Ovary (tissue), 9 donors: Measurements from ENCODE around the gene ANKH. TPM values are rescaled to one million over a fixed set of nuclear protein-coding genes. Genes with fewer than 3 reads are reported as not detected.

ENCODE experiments used
- DNase-seq, 5 donors: peaks; one replicate each; pipeline ENCODE4 v3.0.0-alpha.2; 2019 to 2020
- H3K27ac ChIP-seq, 2 donors: fragments of 200-600 bp; one replicate each; pipeline versions ENCODE4 v1.5.1 to v1.8.0; 2019 to 2022
- H3K27me3 ChIP-seq: fragments of 200-600 bp; one replicate; pipeline ENCODE4 v1.8.0; 2022
- H3K36me3 ChIP-seq: fragments of 200-600 bp; sonication (generic); one replicate; pipeline ENCODE4 v1.5.1; 2019
- H3K4me1 ChIP-seq: one replicate; pipeline ENCODE4 v1.8.1; 2013; ENCODE audit warnings: mild to moderate bottlenecking, moderate library complexity; ENCODE audit not compliant: insufficient read depth
- H3K4me3 ChIP-seq: fragments of 200-600 bp; sonication (generic); one replicate; pipeline ENCODE4 v1.5.1; 2017
- H3K9me3 ChIP-seq, 2 donors: fragments of 200-600 bp in 1 of 2; sonication (generic) in 1 of 2; one replicate each; pipeline versions ENCODE4 v1.5.1 to v1.8.1; 2013 to 2019; ENCODE audit warnings: mild to moderate bottlenecking in 1 of 2, moderate library complexity in 1 of 2
- CTCF ChIP-seq, 3 donors: fragments of 450-650 bp in 2 of 3; fragments of 200-600 bp in 1 of 3; IDR thresholded peaks; one replicate each; pipeline versions ENCODE4 v1.5.1 to v1.8.0; 2016 to 2022; ENCODE audit warnings: antibody characterized with exemption in 3 of 3, mild to moderate bottlenecking in 1 of 3
- EP300 ChIP-seq: sonication (generic); formaldehyde crosslinking; IDR thresholded peaks from one replicate; pipeline ENCODE4 v1.6.1; 2017; ENCODE audit warnings: antibody characterized with exemption
- POLR2A ChIP-seq: fragments of 450-650 bp; IDR thresholded peaks from one replicate; pipeline ENCODE4 v1.6.1; 2017; ENCODE audit warnings: antibody characterized with exemption, mild to moderate bottlenecking, moderate library complexity
- WGBS, 3 donors: extraction: QIAGEN DNeasy Blood & Tissue Kit in 1 of 3; methylation state at CpG; one replicate each; pipeline versions ENCODE4 v1.1.5 to v1.1.7; 2013 to 2017; 5-methylcytosine and 5-hydroxymethylcytosine counted together
- intact Hi-C, 4 donors: fragments of 100-400 bp; cut with DNase I; formaldehyde crosslinking; loops; one replicate each; pipeline versions ENCODE4 v1.11.0 to v1.15.1; 2022 to 2023
- polyA plus RNA-seq, 2 donors: library from polyadenylated mRNA; stranded (reverse); fragments of 200-250 nt in 1 of 2; fragments of 350-450 nt in 1 of 2; fragmentation: Illumina TruSeq in 1 of 2; extraction: RNeasy Lipid Tissue Mini Kit (QIAGEN cat#74804) in 1 of 2; gene quantifications; one replicate each; pipeline ENCODE4 v1.2.3, GENCODE V29; 2013 to 2014
- total RNA-seq, 7 donors: library from RNA; depleted of rRNA in 2 of 7; stranded (reverse); fragments of >200 nt in 2 of 7; fragmentation: NEBNext Ultra II Directional in 3 of 7; extraction: Animal tissue kit (Norgen Biotek cat#: 25700) in 3 of 7; gene quantifications; one replicate each; pipeline versions ENCODE4 v1.1.0 to v1.2.4, GENCODE V29; 2016 to 2023
- donor health status: DM: no; HTN: no; CAD: no; lungs with moderate emphysema.
- donor health status: DM: no; HTN: no; CAD: no.
- donor health status: Bipolar disorder and iron deficiency.
- donor health status: DM: yes; HTN: yes; CAD: no.
- donor health status: DM: no; HTN: no; CAD: no.
- donor health status: DM: yes; HTN: yes; CAD: no.

Gene ANKH
- total and polyA plus RNA-seq, 9 donors = 17.2 to 80.7 (median 44.6) TPM

GRCh38 chr5:14721990-14722656 lies 149.5 kb downstream of the ANKH start:
- Histone ChIP-seq H3K36me3 (no peaks in the 10 kb centered on the region), H3K9me3 (no peaks in the 10 kb centered on the region), H3K27ac (no peak overlapping the region), H3K27me3 (no peaks in the 10 kb centered on the region), H3K4me3 (no peak overlapping the region), H3K4me1 (no peaks in the 10 kb centered on the region)
- DNase-seq = no peak
- 90 to 94% (median 92%) methylated on average over 7 of the region's 7 CpGs for WGBS, 3 donors
- intact Hi-C loops = no loop called here
- no peak for TF ChIP-seq POLR2A
- TF ChIP-seq EP300 = no peak
- TF ChIP-seq CTCF (IDR thresholded peaks at IDR 0.05) = no peak

- Histone ChIP-seq H3K9me3 (no peaks in the 10 kb centered on the region), H3K36me3 (no peaks in the 10 kb centered on the region), H3K27ac (no peak overlapping the region), H3K4me3 (no peak overlapping the region), H3K4me1 (no peaks in the 10 kb centered on the region), H3K27me3 (no peaks in the 10 kb centered on the region)
- TF ChIP-seq EP300 = no peak
- TF ChIP-seq POLR2A = no peak
- no peak for TF ChIP-seq CTCF (IDR thresholded peaks at IDR 0.05)
- no peak for DNase-seq
- intact Hi-C loops = no loop called here
- 96 to 97% (median 96%) methylated on average over 3 of the region's 3 CpGs for WGBS, 3 donors
Observed at GRCh38 chr5:14720236-14720923, 151.2 kb downstream of the ANKH start.

- WGBS, 3 donors = 88 to 92% (median 91%) methylated on average over 5 of the region's 5 CpGs
- DNase-seq = no peak
- H3K36me3 ChIP-seq = no peaks in the 10 kb centered on the region
- no peaks in the 10 kb centered on the region for H3K27me3 ChIP-seq
- H3K4me3 ChIP-seq = no peak overlapping the region
- TF ChIP-seq CTCF (IDR thresholded peaks at IDR 0.05) = no peak
- TF ChIP-seq POLR2A = no peak
- no peak for TF ChIP-seq EP300
- no peaks in the 10 kb centered on the region for H3K4me1 ChIP-seq
- intact Hi-C loops = no loop called here
- no peak overlapping the region for H3K27ac ChIP-seq
- H3K9me3 ChIP-seq = no peaks in the 10 kb centered on the region
Observed at GRCh38 chr5:14718778-14719177, 152.8 kb downstream of the ANKH start.

- intact Hi-C loops = no loop called here
- no peaks in the 10 kb centered on the region for H3K36me3 ChIP-seq
- no peaks in the 10 kb centered on the region for H3K9me3 ChIP-seq
- TF ChIP-seq EP300 (no peak), POLR2A (no peak), CTCF (IDR thresholded peaks at IDR 0.05) (no peak)
- DNase-seq = no peak
- no peaks in the 10 kb centered on the region for H3K4me1 ChIP-seq
- 83 to 85% (median 84%) methylated on average over 13 of the region's 13 CpGs for WGBS, 3 donors
- H3K4me3 ChIP-seq = no peak overlapping the region
- H3K27ac ChIP-seq = no peak overlapping the region
- H3K27me3 ChIP-seq = no peaks in the 10 kb centered on the region
Observed at GRCh38 chr5:14716755-14717752, 154.5 kb downstream of the ANKH start.
